OCI-LY7 (cell line): ENCODE data around the gene GNB1.

Experiments
- EZH2phosphoT487 ChIP-seq: fragments of 200-600 bp; sonication (generic); IDR thresholded peaks from 2 replicates; pipeline ENCODE4 v1.6.1; 2018; ENCODE audit warnings: low read depth, borderline replicate concordance, mild to moderate bottlenecking, mixed run types, antibody characterized with exemption, low read length, moderate library complexity, mixed read lengths
- TF ChIP-seq, protein P1 (sequence below): fragments of 200-600 bp; sonication (generic); conservative IDR thresholded peaks from 2 replicates; pipeline ENCODE4 v1.5.1; 2014; ENCODE audit warnings: mild to moderate bottlenecking, antibody characterized with exemption, low read length, moderate library complexity, mixed read lengths

DNA sequence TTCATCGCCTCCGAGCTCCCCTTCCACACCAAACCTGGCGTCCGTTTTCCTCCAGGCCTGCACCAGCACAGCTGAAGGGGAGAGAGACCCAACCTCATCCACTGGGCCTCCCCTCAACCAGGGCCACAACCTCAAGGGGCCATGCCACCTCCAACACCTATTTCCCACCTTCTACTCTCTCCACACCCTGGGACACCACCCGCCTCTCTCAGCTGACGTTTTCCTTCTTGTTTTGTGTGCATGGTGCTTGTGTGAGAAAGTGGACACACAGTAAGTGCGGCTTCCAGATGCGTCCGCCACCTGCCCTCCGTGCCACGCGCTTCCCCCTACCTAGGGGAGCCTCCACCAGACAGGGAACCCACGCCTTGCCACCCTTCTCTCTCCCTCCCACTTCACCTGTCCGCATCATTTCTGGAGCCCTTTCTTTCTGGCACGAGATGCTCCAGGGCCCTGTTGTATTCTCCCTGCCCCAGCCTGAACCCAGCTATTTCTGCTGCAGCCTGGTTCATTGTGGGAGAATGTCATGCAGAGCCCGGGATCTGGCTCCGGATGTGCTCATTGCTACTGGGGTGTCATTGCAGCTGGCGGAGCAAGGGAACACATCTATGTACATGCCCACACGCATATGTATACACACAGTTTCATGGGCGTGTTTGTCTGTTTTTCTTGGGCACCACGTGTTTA lies 1.3 kb upstream of the GNB1 start:
- TF ChIP-seq, protein P1, sequence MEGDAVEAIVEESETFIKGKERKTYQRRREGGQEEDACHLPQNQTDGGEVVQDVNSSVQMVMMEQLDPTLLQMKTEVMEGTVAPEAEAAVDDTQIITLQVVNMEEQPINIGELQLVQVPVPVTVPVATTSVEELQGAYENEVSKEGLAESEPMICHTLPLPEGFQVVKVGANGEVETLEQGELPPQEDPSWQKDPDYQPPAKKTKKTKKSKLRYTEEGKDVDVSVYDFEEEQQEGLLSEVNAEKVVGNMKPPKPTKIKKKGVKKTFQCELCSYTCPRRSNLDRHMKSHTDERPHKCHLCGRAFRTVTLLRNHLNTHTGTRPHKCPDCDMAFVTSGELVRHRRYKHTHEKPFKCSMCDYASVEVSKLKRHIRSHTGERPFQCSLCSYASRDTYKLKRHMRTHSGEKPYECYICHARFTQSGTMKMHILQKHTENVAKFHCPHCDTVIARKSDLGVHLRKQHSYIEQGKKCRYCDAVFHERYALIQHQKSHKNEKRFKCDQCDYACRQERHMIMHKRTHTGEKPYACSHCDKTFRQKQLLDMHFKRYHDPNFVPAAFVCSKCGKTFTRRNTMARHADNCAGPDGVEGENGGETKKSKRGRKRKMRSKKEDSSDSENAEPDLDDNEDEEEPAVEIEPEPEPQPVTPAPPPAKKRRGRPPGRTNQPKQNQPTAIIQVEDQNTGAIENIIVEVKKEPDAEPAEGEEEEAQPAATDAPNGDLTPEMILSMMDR, result no peak
- TF ChIP-seq EZH2phosphoT487, result no peak
